NCI-H2227 (cell line): ENCODE data around the gene ERC2.
"Not testable (repeated sequence)": the region's sequence is repeated elsewhere in the genome, so short reads cannot be mapped to it uniquely, and the experiment has no call there.

Experiments
- DNase-seq: peaks from one replicate; lab custom pipeline; 2025; ENCODE audit not compliant: unreplicated experiment; lab: John Stamatoyannopoulos, UW

ERC2 gene

GRCh38 chr3:56086355-56086754, 381.9 kb downstream of the ERC2 start:
- DNase-seq, result no peak

DNA sequence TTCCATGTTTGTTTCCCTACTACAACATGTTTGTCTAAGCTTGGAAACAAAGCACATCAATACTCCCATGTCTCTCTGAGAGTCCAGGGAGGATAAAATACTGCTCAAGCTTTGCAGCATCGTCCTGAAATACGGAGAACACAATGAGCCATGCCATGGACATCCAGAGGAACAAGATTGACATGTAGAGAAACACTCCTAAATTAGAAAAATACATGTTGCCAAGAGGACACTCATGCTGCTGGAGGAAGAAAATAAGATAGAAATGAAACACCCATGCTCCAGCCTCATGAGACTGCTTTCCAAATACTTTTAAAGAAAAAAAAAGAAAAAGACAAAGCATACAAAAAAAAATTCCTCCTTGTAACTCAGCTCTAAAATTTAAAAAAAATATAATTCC, 387.0 kb downstream of the ERC2 start:
- no peak for DNase-seq

DNA sequence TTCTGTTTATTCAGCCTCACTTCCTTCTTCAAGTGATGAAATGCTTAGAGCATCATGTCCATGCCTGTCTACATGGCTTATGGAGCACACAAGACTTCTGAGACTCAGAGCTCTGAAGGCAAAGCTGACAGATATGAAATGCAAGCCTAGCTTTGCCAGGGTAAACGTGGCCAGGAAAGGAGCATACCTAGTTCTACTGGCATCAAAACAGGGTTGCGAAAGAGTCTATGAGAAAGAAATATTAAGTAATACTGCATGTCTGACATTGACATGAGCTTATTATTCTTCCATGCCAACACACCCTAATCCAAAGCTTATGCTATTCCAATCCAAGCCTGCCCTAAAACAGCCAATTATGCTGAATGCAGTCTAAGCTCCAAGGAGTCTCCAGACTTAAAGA, 391.5 kb downstream of the ERC2 start:
- no peak for DNase-seq

GRCh38 chr3:56075089-56075488, 393.2 kb downstream of the ERC2 start:
- DNase-seq, result no peak

- no peak for DNase-seq
These were observed 398.5 kb downstream of the ERC2 start for GRCh38 chr3:56069766-56070165.

DNA sequence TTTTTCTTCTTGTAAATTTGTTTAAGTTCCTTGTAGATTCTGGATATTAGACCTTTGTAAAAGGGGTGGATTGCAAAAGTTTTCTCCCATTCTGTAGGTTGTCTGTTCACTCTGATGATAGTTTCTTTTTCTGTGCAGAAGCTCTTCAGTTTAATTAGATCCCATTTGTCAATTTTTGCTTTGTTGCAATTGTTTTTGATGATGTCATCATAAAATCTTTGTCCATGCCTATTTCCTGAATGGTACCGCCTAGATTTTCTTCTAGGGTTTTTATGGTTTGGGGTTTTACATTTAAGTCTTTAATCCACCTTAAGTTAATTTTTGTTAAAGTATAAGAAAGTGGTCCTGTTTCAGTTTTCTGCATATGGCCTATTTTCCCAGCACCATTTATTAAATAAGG, 401.9 kb downstream of the ERC2 start:
- DNase-seq, result not testable (repeated sequence)

GRCh38 chr3:56064684-56065083, 403.6 kb downstream of the ERC2 start:
- no peak for DNase-seq

GRCh38 chr3:56061279-56061626, 407.0 kb downstream of the ERC2 start:
- DNase-seq, result no peak

- DNase-seq, result no peak
These were observed 407.6 kb downstream of the ERC2 start for GRCh38 chr3:56060521-56061278.

DNA sequence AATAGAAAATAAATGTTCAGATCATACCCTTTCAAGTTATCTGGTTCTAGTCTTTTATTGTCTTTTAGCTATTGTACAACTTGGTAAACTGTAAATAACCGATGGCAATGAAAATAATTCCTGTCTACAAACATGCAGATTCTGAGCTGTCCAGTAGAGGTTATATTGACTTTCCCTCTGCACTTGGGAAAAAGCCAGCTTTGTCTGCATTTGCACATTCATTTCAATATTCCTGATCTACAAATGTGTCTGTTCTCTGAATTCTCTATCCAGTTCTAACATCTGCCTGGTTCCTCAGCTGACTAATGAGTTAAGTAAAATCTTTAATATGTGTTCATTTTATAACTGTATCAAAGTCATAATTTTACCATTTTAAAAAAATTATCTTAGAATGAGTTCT, 408.5 kb downstream of the ERC2 start:
- DNase-seq, result no peak

GRCh38 chr3:56055951-56056350, 412.3 kb downstream of the ERC2 start:
- no peak for DNase-seq

- no peak for DNase-seq
These were observed 412.7 kb downstream of the ERC2 start for GRCh38 chr3:56055546-56055945.

- DNase-seq, result no peak
These were observed 413.4 kb downstream of the ERC2 start for GRCh38 chr3:56054844-56055243.

DNA sequence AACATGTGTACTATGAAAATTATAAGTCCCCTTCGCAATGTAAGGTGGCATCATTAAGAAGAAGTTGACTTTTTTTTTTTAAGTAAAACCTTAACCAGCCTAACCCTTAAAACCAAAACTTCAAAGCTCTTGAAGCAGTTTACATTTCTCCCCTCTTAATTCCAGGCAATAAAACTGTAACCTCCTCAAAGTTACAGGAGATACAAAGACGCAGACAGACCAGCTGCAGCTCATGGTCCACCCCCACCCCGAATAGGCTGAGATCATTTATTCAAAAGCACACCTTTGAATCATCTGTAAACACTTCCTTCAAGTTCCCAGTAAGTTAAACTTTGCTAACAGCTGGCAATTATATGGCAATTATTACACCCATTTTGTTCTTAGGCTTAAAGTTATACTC, 414.5 kb downstream of the ERC2 start:
- no peak for DNase-seq

DNA sequence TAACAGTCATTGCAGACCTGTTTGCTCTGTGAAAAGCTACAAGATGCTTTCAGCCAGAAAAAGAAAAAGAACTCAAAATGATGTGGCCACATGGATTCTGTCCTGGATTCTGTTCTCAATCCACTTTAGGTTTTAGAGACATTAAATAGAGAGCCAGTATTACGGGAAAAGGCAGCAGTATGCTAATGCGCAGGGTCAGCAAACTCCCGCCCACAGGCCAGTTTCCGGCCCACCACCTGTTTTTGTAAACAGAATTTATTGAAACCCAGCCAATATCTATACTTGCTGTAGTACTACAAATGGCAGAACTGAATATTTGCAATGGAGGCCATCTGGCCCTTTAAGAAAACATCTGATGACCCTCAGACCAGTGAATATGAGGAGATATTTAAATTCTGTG, 416.1 kb downstream of the ERC2 start:
- DNase-seq, result no peak

DNA sequence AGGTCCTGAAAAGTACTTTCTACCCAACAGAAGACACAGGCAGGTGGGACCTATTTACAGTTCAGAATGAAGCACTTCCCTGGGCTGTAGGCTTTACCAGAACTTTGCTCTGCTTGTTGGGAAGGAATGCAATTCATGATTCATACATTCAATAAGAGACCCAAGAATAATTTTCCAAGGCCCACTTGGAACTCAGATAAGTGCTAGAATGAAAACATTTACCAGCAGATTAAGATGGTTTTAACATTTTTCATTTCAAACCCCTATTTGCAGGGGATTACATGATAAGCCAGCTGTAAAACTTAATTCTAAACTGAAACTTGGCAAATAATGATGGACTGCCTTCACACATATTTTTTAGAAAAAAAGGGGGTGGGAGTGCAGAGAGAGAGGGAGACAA, 417.2 kb downstream of the ERC2 start:
- no peak for DNase-seq

DNA sequence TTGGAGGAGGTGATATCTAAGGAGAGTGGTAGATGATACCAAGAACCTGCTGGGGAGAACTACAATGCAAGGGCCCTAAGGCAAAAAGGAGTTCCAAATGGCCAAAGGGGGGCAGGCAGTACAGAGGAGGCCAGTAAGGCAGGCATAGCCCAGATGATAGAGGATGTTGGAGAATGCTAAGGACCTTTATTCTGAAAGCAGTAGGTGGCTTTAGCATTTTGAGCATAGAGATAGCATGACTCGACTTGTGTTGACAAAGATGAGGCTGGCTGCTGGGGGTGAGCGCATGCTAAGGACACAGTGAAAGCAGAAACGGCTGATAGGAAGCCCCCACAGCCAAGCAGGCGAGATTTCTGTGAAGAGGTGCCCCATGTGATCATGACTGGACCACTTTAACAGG, 419.3 kb downstream of the ERC2 start:
- no peak for DNase-seq

DNA sequence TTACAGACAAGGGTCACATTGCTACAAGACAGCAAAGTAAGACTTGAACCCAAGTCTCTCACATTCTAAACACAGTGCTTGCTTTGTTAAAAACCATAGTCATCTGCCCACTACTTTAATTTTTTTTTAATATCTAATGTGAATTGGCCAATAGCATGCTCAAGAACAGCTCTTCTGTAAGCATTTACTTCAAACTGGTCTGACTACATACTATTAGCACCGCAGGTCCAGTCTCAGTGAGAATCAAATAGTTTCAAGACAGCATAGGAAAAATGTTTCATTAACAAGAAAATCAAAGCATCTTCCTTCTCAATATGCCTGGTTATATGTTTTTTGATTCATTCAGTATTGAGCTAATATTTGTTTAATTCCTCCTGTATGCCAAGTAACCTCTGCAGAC, 419.9 kb downstream of the ERC2 start:
- DNase-seq, result no peak

DNA sequence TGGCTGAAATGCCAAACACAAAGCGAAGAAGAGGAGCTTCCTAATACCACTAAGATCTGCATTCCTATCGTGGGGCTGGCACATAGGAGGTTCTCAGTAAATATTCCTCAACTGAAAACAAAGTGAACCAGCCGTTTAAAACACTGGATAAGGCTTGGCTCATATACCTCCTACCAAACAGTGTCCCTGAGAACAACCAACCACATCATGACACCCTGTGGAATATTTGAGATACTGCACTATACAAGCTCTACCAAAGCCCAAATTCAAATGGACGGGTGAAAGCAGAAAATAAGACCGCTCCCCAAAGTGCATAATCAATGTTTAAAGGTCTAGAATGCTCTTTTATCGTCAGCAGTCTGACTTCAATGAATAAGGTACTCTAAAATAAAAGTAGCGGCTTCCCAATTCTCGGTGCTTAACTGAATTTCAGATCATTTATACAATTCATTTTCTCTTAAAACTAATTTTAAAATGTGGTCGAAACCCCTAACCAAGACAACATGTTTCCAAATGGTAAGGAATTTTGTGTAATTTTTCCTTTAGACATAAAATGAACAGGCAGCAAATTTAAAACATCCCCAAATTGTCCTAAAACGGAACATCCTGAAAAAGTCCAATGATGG, 425.8 kb downstream of the ERC2 start:
- peak; percentile 32 for DNase-seq

GRCh38 chr3:56025326-56025725, 442.9 kb downstream of the ERC2 start:
- DNase-seq, result no peak

DNA sequence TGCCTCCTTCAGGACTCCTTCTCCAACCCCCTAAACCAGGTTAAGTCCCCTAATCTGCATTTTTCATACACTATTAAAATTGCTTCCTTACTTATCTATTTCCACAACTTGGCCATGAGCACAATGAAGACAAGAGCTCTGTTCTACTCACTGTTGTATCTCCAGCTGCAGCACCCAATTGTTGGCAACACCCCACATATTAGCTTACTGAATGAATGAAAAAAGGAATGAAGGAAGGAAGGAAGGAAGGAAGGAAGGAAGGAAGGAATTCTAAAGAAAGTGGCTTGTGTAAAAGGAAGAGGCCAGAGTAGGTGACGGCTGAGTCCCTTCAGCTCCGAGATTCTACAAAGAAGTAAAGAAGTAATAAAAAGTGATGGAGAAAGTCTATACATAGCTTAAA, 444.7 kb downstream of the ERC2 start:
- no peak for DNase-seq

DNA sequence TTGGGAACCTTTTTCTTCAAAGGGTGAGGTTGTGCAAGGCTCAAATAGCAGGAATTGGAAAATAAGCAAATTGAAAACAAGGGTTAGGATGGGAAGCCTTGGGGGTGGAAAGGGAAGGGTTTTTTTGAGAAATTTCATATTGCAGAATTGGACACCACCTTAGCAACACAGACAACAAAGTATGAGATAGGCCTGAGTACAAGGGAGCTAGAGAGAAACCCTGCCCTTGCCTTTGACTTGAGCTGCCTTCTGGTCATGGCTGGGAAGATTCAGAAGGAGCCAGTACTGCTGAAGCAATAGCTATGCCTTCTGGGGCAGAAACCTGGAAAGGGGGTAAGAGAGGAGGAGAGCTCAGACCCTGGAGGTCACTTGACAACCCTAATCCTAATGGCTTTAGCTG, 445.6 kb downstream of the ERC2 start:
- DNase-seq, result no peak
